ENCODE data around the gene PLCB3.

GRCh38 chr11:64231546-64231945 is 19.8 kb upstream of the PLCB3 start:
- TF ChIP-seq CTCF (IDR thresholded peaks at IDR 0.05) (no peak), POLR2A (IDR thresholded peaks at IDR 0.05) (no peak)

All from Peyer's patch (tissue), 4 donors.